GM21528 (cell line): ENCODE measurements around the gene FMO5.
"Not testable (repeated sequence)": the region's sequence is repeated elsewhere in the genome, so short reads cannot be mapped to it uniquely, and the experiment has no call there.

Experiments
- ATAC-seq: cut with Tn5 transposase; IDR thresholded peaks from one replicate; pipeline ENCODE4 v1.9.1; 2021; ENCODE audit warnings: mild to moderate bottlenecking, moderate library complexity; ENCODE audit not compliant: unreplicated experiment, low FRiP score

Gene FMO5

GRCh38 chr1:147209825-147210821, 15.0 kb downstream of the FMO5 start:
- ATAC-seq = no peak

- no peak for ATAC-seq
These were observed 16.5 kb downstream of the FMO5 start for GRCh38 chr1:147208619-147209018.

- no peak for ATAC-seq
These were observed 17.9 kb downstream of the FMO5 start for GRCh38 chr1:147207192-147207591.

GRCh38 chr1:147204080-147204479, 21.1 kb downstream of the FMO5 start:
- ATAC-seq = no peak

- ATAC-seq = no peak
These were observed 22.6 kb downstream of the FMO5 start for GRCh38 chr1:147202576-147202975.

- no peak for ATAC-seq
These were observed 23.4 kb downstream of the FMO5 start for GRCh38 chr1:147201786-147202185.

GRCh38 chr1:147201276-147201675, 23.9 kb downstream of the FMO5 start:
- ATAC-seq = no peak

GRCh38 chr1:147197324-147197723, 27.8 kb downstream of the FMO5 start:
- not testable (repeated sequence) for ATAC-seq

- no peak for ATAC-seq
These were observed 35.6 kb downstream of the FMO5 start for GRCh38 chr1:147189514-147189913.

- no peak for ATAC-seq
These were observed 39.7 kb downstream of the FMO5 start for GRCh38 chr1:147185432-147185831.

- ATAC-seq = no peak
These were observed 47.3 kb downstream of the FMO5 start for GRCh38 chr1:147177611-147178380.

- ATAC-seq = peak; percentile 84
These were observed 52.7 kb downstream of the FMO5 start, which contains the start of gene PRKAB2 for GRCh38 chr1:147172168-147173016. Gene PRKAB2, minus strand, starts transcription at chr1:147172470. Its CDS starts 326 bp downstream, at chr1:147172144.

GRCh38 chr1:147171399-147172167, 53.6 kb downstream of the FMO5 start:
- ATAC-seq = no peak

GRCh38 chr1:147169840-147170674, 55.1 kb downstream of the FMO5 start:
- ATAC-seq = no peak

GRCh38 chr1:147169171-147169570, 56.0 kb downstream of the FMO5 start:
- ATAC-seq = no peak

- ATAC-seq = no peak
These were observed 56.5 kb downstream of the FMO5 start for GRCh38 chr1:147168626-147169058.

GRCh38 chr1:147167365-147167764, 57.8 kb downstream of the FMO5 start:
- ATAC-seq = no peak

GRCh38 chr1:147163019-147163418, 62.1 kb downstream of the FMO5 start:
- ATAC-seq = no peak

- no peak for ATAC-seq
These were observed 63.0 kb downstream of the FMO5 start for GRCh38 chr1:147162093-147162492.
